ENCODE results near the gene PHAX. TPM values are rescaled to one million over a fixed set of nuclear protein-coding genes. Genes with fewer than 3 reads are reported as not detected.
A peak's percentile ranks its signal among the peaks of the same experiment; 100 is the strongest.
"Not testable (repeated sequence)": the region's sequence is repeated elsewhere in the genome, so short reads cannot be mapped to it uniquely, and the experiment has no call there.

PHAX gene
- total RNA-seq, 1 donor = 71.2 TPM

- TF ChIP-seq, protein P1, sequence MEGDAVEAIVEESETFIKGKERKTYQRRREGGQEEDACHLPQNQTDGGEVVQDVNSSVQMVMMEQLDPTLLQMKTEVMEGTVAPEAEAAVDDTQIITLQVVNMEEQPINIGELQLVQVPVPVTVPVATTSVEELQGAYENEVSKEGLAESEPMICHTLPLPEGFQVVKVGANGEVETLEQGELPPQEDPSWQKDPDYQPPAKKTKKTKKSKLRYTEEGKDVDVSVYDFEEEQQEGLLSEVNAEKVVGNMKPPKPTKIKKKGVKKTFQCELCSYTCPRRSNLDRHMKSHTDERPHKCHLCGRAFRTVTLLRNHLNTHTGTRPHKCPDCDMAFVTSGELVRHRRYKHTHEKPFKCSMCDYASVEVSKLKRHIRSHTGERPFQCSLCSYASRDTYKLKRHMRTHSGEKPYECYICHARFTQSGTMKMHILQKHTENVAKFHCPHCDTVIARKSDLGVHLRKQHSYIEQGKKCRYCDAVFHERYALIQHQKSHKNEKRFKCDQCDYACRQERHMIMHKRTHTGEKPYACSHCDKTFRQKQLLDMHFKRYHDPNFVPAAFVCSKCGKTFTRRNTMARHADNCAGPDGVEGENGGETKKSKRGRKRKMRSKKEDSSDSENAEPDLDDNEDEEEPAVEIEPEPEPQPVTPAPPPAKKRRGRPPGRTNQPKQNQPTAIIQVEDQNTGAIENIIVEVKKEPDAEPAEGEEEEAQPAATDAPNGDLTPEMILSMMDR (IDR thresholded peaks at IDR 0.05; ENCODE audit: insufficient read depth, low read depth, low read length) = no peak
- DNase-seq (ENCODE audit: low read depth) = no peak
- no peak overlapping the region for H3K4me3 ChIP-seq (ENCODE audit: low read depth, low read length)
Measured at GRCh38 chr5:126591549-126591948, 9.2 kb upstream of the PHAX start.

DNA sequence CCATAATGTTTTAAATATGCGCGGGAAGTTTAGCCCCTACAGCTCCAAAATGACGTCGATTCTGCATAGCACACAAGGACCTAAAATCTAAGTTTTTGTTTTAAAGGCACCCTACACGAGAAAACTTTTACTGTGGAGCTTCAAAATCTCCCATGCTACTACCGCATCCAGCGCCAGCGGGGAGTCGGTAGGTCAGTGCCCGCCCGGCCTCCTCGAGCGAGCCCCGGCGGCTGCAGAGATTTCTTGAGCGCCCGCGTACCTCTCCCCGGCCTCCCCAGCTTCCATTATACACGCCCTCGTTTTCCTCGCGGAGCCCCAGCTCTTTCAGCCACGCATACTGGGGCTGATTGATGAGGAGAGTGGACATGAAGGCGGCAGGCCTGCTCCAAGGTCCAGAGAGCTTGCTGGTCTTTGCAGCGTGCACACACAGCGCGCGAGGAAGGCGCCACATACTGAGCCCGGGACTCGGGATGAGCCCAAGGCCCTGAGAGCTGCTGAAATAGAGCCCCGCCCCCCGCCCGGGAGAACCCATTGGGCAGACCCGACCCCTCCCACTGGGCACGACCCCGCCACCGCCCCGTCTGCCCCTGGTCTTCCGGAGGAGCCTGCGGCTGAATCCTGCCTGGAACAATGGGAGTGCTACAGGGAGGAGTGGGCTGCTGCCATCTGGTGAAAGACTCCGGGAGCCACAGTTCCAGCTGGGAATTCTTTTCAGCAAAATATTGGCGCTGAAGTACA, 5.8 kb upstream of the PHAX start, which contains the start of gene ALDH7A1:
Gene ALDH7A1 (minus strand): TSS at position 472 of the 738 bp plus-strand sequence. CDS start 21 bp downstream, at position 451.
- DNase-seq (ENCODE audit: low read depth) = peak; percentile 94
- H3K4me3 ChIP-seq (ENCODE audit: low read depth, low read length) = peak within 1 kb of the TSS; percentile 68
- TF ChIP-seq, protein P1 (IDR thresholded peaks at IDR 0.05; ENCODE audit: insufficient read depth, low read depth, low read length) = peak; percentile 58

DNA sequence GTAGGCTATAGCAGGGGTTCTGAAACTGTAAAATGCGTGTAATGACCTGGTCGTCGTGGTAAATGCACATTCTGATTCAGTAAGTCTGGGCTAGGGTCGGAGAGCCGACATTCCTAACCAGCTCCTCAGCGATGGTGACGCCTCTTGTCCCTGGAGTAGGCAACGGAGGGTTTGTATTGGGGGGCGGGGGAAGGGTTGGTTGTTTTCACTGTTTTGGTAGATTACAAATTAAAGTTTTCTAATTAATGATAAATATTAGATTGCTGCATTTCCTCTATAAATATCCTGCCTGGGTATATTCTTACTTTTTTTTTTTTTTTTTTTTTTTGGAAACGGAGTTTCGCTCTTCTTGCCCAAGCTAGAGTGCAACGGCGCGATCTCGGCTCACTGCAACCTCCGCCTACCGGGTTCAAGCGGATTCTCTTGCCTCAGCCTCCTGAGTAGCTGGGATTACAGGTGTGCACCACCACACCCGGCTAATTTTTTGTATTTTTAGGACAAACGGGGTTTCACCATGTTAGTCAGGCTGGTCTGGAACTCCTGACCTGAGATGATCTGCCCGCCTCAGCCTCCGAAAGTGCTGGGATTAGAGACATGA, 5.2 kb upstream of the PHAX start:
- no peak for DNase-seq (ENCODE audit: low read depth)
- peak overlapping the region; percentile 68 for H3K4me3 ChIP-seq (ENCODE audit: low read depth, low read length)
- TF ChIP-seq, protein P1 (IDR thresholded peaks at IDR 0.05; ENCODE audit: insufficient read depth, low read depth, low read length) = no peak

GRCh38 chr5:126597156-126597555, 3.6 kb upstream of the PHAX start:
- H3K4me3 ChIP-seq (ENCODE audit: low read depth, low read length) = no peak overlapping the region
- DNase-seq (ENCODE audit: low read depth) = peak; percentile 53
- TF ChIP-seq, protein P1 (IDR thresholded peaks at IDR 0.05; ENCODE audit: insufficient read depth, low read depth, low read length) = no peak

DNA sequence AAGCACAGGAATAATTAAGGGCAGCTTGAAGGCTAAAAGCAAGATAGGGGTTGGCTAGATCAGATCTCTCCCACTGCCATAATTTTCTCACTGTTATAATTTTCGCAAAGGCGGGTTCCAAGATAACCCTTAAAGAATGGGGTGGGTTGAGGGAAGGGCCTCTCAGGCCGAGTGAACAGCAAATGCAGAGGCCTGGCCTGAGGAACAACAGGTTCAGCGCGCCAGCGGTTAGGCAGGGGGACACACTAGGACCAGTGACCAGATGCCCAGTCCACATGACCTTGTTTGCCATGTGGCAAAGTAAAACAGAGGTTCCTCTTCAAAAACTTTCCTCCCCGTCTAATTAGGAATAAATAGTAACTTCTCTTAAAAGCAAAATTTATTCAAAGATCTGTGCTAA, 1.2 kb upstream of the PHAX start:
- H3K4me3 ChIP-seq (ENCODE audit: low read depth, low read length) = no peak overlapping the region
- TF ChIP-seq, protein P1 (IDR thresholded peaks at IDR 0.05; ENCODE audit: insufficient read depth, low read depth, low read length) = no peak
- DNase-seq (ENCODE audit: low read depth) = no peak

DNA sequence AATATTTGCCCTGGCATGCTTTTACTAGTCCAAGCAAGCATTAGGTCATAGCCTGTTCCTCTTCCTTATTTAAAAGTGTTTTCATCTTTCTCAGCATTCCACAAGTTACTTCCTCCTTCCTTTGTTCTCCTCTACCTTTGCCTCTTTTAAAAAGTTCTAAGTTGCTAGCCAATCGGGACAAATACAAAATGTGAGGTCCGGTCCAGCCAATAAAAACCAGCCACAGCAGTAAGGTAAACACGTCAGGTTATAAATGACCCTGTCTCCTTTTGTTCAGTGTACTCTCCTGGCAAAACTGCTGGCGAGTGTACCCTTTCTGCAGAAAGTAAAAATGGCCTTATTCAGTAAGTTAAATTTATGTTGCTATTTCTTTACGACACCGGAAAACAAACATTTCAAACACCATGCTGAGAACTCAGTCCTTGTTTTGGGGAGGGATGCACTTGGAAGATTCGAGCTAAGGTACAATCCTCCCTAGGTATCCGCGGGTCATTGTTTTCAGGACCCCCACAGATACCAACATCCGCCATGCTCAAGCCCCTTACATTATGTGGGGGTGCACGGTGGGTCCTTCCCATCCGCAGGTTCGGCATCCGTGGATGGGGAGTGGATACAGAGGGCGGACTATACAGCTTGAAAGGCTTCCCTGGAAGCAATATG, 646 bp upstream of the PHAX start:
- peak overlapping the region; percentile 2 for H3K4me3 ChIP-seq (ENCODE audit: low read depth, low read length)
- DNase-seq (ENCODE audit: low read depth) = not testable (repeated sequence)

DNA sequence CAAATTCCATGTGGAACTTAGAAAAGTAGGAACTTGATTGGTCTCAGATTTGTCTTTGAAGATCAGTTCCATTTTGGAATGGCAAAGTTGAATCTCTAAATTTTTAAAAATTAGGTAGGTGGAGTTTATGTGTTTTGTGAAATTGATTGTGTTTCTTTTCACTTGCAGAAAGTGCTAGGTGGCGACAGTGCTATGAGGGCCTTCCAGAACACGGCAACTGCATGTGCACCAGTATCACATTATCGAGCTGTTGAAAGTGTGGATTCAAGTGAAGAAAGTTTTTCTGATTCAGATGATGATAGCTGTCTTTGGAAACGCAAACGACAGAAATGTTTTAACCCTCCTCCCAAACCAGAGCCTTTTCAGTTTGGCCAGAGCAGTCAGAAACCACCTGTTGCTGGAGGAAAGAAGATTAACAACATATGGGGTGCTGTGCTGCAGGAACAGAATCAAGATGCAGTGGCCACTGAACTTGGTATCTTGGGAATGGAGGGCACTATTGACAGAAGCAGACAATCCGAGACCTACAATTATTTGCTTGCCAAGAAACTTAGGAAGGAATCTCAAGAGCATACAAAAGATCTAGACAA, 2.8 kb downstream of the PHAX start:
- no peak for DNase-seq (ENCODE audit: low read depth)
- TF ChIP-seq, protein P1 (IDR thresholded peaks at IDR 0.05; ENCODE audit: insufficient read depth, low read depth, low read length) = no peak
- H3K4me3 ChIP-seq (ENCODE audit: low read depth, low read length) = no peak overlapping the region

Data from fibroblast of villous mesenchyme (primary cell).